ENCODE data around the gene FARSA. TPM values are rescaled to one million over a fixed set of nuclear protein-coding genes. Genes with fewer than 3 reads are reported as not detected.

FARSA gene
- total and polyA plus RNA-seq, 10 of the 15 experiments (the other 5 are each of a cell fraction or from before 2014, with no cell fraction given), result 20.3 to 212 (median 76.4) TPM

GRCh38 chr19:12946092-12946721 lies 12.7 kb upstream of the FARSA start (continued):
- TF ChIP-seq STAT1 (conservative IDR thresholded peaks at IDR 0.05) (no peak), BRCA1 (IDR thresholded peaks at IDR 0.05; ENCODE audit: low read depth, low read length) (peak; percentile 68; the same call in 1 of the 2 replicates), POU2F2 (IDR thresholded peaks at IDR 0.05; ENCODE audit: borderline replicate concordance, low read depth, low read length) (no peak), MTA3 (IDR thresholded peaks at IDR 0.05; ENCODE audit: borderline replicate concordance, low read length) (no peak), HDAC6 (IDR thresholded peaks at IDR 0.05; ENCODE audit: unreplicated experiment) (no peak), SMARCA5 (IDR thresholded peaks at IDR 0.05) (no peak), ZBTB40 (IDR thresholded peaks at IDR 0.05; ENCODE audit: borderline replicate concordance) (peak; percentile 19; the same call in 1 of the 2 replicates), NR2F1 (conservative IDR thresholded peaks at IDR 0.05) (no peak), SRF (IDR thresholded peaks at IDR 0.05; ENCODE audit: low read depth in 2 of 2, low read length in 2 of 2) (no peak), IKZF2 (IDR thresholded peaks at IDR 0.05) (no peak), DPF2 (IDR thresholded peaks at IDR 0.05) (no peak), NKRF (conservative IDR thresholded peaks at IDR 0.05) (no peak)

Data from GM12878 (cell line).